ENCODE results near the gene GMEB2. TPM values are rescaled to one million over a fixed set of nuclear protein-coding genes. Genes with fewer than 3 reads are reported as not detected.

GMEB2 gene
- polyA plus RNA-seq, 1 experiment = 6.3 TPM

DNA sequence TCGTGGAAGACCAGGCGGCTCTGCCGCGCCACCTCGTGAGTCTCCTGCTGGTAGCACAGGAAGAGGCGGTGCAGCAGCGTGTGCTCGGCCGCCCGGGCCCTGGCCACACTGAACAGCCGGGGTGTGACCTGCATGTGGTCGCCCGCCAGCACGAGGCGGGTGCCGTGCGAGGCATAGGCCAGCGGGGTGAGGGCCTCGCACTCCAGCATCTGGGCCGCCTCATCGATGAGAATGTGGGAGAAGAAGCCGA is 59.8 kb downstream of the GMEB2 start:
- Histone ChIP-seq H3K4me3 (ENCODE audit: low read depth, low read length) (no peak overlapping the region), H3K9me3 (ENCODE audit: control insufficient read depth, insufficient read depth, low read length) (no peaks in the 10 kb centered on the region; the same call in 1 of the 2 replicates), H3K27me3 (ENCODE audit: control insufficient read depth, insufficient read depth, low read length) (no peaks in the 10 kb centered on the region), H3K27ac (ENCODE audit: low read depth, low read length) (no peak overlapping the region)
- ChIA-PET POLR2A (no interaction called here), CTCF (no interaction called here)
- TF ChIP-seq, protein P1, sequence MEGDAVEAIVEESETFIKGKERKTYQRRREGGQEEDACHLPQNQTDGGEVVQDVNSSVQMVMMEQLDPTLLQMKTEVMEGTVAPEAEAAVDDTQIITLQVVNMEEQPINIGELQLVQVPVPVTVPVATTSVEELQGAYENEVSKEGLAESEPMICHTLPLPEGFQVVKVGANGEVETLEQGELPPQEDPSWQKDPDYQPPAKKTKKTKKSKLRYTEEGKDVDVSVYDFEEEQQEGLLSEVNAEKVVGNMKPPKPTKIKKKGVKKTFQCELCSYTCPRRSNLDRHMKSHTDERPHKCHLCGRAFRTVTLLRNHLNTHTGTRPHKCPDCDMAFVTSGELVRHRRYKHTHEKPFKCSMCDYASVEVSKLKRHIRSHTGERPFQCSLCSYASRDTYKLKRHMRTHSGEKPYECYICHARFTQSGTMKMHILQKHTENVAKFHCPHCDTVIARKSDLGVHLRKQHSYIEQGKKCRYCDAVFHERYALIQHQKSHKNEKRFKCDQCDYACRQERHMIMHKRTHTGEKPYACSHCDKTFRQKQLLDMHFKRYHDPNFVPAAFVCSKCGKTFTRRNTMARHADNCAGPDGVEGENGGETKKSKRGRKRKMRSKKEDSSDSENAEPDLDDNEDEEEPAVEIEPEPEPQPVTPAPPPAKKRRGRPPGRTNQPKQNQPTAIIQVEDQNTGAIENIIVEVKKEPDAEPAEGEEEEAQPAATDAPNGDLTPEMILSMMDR (IDR thresholded peaks at IDR 0.05; ENCODE audit: low read depth, low read length) = no peak
- DNase-seq (ENCODE audit: low read depth, low spot score) = no peak

DNA sequence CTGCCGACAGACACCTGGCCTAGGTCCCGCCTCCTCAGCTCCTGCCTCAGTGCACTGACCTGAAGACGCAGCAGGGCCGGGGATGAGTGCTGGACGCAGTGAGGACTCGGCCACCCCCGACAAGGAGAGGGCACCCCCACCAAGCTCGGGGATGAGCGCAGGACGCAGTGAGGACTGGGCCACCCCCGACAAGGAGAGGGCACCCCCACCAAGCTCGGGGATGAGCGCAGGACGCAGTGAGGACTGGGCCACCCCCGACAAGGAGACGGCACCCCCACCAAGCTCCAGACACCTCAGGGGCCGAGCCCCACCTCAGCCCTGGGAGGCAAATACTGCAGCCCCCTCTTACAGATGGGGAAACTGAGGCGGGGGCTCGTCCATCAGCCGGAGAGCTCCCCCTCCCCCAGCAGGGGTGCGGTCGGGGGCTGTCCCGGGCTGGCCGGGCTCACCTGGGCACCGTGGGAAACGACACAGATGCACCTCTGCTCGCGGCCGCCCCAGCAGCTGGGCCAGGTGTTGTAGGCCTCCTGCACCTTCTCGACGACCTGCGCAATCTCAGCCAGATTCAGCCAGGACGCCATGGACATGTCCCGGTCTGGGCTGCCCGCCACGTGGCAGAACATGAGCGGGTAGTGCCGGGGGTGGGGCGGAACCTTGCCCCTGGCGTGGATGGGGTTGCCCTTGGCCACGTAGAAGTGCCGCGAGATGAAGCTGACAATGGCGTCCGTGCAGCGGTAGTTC is 60.3 kb downstream of the GMEB2 start:
- Histone ChIP-seq H3K9me3 (ENCODE audit: control insufficient read depth, insufficient read depth, low read length) (no peaks in the 10 kb centered on the region; the same call in 1 of the 2 replicates), H3K4me3 (ENCODE audit: low read depth, low read length) (no peak overlapping the region), H3K27me3 (ENCODE audit: control insufficient read depth, insufficient read depth, low read length) (no peaks in the 10 kb centered on the region), H3K27ac (ENCODE audit: low read depth, low read length) (no peak overlapping the region)
- CTCF ChIA-PET = no interaction called here
- DNase-seq (ENCODE audit: low read depth, low spot score) = no peak
- TF ChIP-seq, protein P1 (IDR thresholded peaks at IDR 0.05; ENCODE audit: low read depth, low read length) = no peak
- POLR2A ChIA-PET = no interaction called here

DNA sequence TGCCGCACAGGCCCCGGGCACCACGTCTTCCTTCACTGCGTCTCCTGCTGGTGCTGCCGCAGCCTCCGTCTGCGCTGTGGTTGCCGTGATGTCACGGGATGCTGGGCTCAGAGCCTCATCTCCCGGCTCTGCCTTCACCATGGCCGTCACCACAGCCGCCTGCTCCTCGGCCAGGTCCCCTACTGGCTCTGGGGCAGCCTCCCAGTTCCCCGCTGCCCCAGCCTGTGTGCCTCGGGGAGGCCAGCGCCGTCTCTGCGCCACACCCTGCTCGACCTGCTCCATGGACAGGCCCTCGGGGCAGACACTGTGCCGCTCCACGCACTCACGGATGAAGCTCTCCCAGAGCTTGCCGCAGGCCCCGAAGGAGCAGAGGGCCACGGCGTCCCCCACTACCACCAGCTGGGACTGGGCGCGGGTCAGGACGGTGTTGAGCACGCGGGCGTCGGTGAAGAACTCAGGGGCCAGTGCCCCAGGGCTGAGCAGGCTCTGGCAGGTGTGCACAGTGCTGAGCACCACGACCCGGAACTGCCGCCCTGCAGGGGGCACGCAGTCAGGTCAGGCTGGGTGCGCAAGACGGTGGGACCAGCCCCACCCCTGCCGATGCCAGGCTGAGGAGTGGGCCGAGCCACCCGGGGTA is 61.1 kb downstream of the GMEB2 start:
- Histone ChIP-seq H3K4me3 (ENCODE audit: low read depth, low read length) (no peak overlapping the region), H3K9me3 (ENCODE audit: control insufficient read depth, insufficient read depth, low read length) (no peaks in the 10 kb centered on the region; the same call in 1 of the 2 replicates), H3K27me3 (ENCODE audit: control insufficient read depth, insufficient read depth, low read length) (no peaks in the 10 kb centered on the region), H3K27ac (ENCODE audit: low read depth, low read length) (no peak overlapping the region)
- CTCF ChIA-PET = no interaction called here
- POLR2A ChIA-PET = no interaction called here
- TF ChIP-seq, protein P1 (IDR thresholded peaks at IDR 0.05; ENCODE audit: low read depth, low read length) = no peak
- DNase-seq (ENCODE audit: low read depth, low spot score) = no peak

DNA sequence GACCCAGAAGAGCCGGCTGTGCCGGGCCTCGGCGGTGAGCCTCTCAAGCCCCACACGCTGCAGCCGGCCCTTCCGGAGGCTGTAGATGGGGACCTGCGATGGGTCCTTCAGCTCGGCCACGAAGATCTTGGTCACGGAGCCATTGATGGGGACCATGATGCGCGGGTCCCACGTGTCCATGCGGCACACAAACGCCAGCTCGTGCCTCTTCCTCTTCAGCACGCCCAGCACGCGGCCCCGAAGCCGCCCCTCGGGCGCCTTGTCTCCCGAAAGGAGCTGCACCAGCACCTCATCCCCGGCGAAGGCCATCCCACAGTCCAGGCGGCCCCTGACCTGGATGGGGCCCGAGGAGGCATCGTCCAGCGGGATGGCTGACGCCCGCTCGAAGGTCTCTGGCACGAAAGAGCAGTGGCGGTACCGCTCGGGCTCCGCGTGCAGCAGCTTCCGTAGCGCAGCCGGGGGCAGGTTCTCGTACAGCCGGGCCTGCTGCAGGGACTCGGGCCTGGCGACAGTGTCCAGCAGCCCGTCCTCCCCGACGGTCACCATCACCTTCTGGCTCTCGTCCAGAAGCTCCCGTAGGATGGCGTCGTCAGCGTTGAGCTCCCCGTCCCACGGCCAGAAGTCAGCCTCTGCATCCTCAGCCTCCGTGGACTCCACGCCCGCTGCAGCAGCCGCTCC is 61.7 kb downstream of the GMEB2 start:
- no peak for DNase-seq (ENCODE audit: low read depth, low spot score)
- POLR2A ChIA-PET = no interaction called here
- H3K27ac ChIP-seq (ENCODE audit: low read depth, low read length) = no peak overlapping the region
- TF ChIP-seq, protein P1 (IDR thresholded peaks at IDR 0.05; ENCODE audit: low read depth, low read length) = no peak
- CTCF ChIA-PET = no interaction called here
- H3K27me3 ChIP-seq (ENCODE audit: control insufficient read depth, insufficient read depth, low read length) = no peaks in the 10 kb centered on the region
- H3K4me3 ChIP-seq (ENCODE audit: low read depth, low read length) = no peak overlapping the region
- H3K9me3 ChIP-seq (ENCODE audit: control insufficient read depth, insufficient read depth, low read length) = peaks cover 1% of the 10 kb centered on the region; the same call in 1 of the 2 replicates
